ENCODE results near the gene ASB6.

GRCh38 chr9:129631674-129632129 lies 10.2 kb downstream of the ASB6 start:
- TF ChIP-seq CTCF (conservative IDR thresholded peaks at IDR 0.05; ENCODE audit: low read depth in 2 of 2) (no peak), EZH2 (IDR thresholded peaks at IDR 0.05; ENCODE audit: low read depth, unreplicated experiment) (no peak), POLR2AphosphoS5 (IDR thresholded peaks at IDR 0.05; ENCODE audit: low read depth) (no peak), CREB1 (CRISPR knock-in tag; IDR thresholded peaks at IDR 0.05; ENCODE audit: low read depth) (no peak), REST (IDR thresholded peaks at IDR 0.05; ENCODE audit: unreplicated experiment) (no peak), EZH2phosphoT487 (IDR thresholded peaks at IDR 0.05; ENCODE audit: unreplicated experiment) (no peak), ETS1 (IDR thresholded peaks at IDR 0.05) (no peak)
